ENCODE results near the gene EGLN1.

Gene EGLN1

DNA sequence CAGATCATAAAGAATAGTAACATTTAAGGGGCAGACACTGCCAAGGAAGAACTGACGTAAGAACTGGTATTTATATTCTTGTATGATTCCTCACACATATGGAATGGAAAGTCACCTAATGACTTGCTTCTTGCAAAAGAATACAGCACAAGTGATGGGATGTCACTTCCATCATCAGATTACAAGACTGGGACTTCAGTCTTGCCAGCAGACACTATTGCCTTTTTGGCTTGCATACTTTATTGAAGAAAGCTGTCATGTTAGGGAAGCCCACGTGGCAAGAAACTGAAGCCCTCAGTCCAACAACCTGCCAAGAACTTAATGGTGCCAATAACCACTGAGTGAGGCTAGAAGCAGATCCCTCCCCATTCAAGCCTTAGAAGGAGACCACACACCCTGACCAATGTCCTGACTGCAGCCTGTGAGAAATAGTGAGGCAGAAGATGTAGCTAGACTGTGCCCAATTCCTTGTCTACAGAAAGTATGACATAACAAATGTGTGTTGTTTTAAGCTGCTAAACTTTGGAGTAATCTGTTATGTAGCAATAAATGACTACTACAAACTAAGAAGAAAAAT lies 12.0 kb downstream of the EGLN1 start (continued):
- TF ChIP-seq ZBTB21 (tag by site-specific recombination; IDR thresholded peaks at IDR 0.05), result no peak
- TF ChIP-seq ZNF600 (tag by site-specific recombination; IDR thresholded peaks at IDR 0.05), result peak; percentile 87
- no peak for TF ChIP-seq ZNF416 (tag by site-specific recombination; IDR thresholded peaks at IDR 0.05)
- TF ChIP-seq ZNF585B (tag by site-specific recombination; IDR thresholded peaks at IDR 0.05), result no peak
- no peak for TF ChIP-seq GFI1B (tag by site-specific recombination; IDR thresholded peaks at IDR 0.05)
- TF ChIP-seq ZNF629 (tag by site-specific recombination; IDR thresholded peaks at IDR 0.05), result peak; percentile 53; the same call in 1 of the 2 replicates
- no peak for TF ChIP-seq ZFP69B (tag by site-specific recombination; IDR thresholded peaks at IDR 0.05)
- TF ChIP-seq MZF1 (tag by site-specific recombination; IDR thresholded peaks at IDR 0.05; ENCODE audit: borderline replicate concordance), result peak; percentile 41; the same call in 1 of the 2 replicates
- TF ChIP-seq ZNF23 (tag by site-specific recombination; IDR thresholded peaks at IDR 0.05; ENCODE audit: borderline replicate concordance), result no peak
- no peak for TF ChIP-seq ZNF658 (tag by site-specific recombination; IDR thresholded peaks at IDR 0.05)
- TF ChIP-seq ZNF311 (tag by site-specific recombination; IDR thresholded peaks at IDR 0.05; ENCODE audit: borderline replicate concordance), result no peak
- TF ChIP-seq ZSCAN30 (tag by site-specific recombination; IDR thresholded peaks at IDR 0.05), result 0 out of 2 replicates have a peak, but pooled peaks have one; percentile 12
- TF ChIP-seq ZNF791 (tag by site-specific recombination; IDR thresholded peaks at IDR 0.05), result no peak
- no peak for TF ChIP-seq ZNF830 (tag by site-specific recombination; IDR thresholded peaks at IDR 0.05; ENCODE audit: low read depth)
- no peak for TF ChIP-seq ZNF214 (tag by site-specific recombination; IDR thresholded peaks at IDR 0.05; ENCODE audit: borderline replicate concordance)
- no peak for TF ChIP-seq ZNF843 (tag by site-specific recombination; IDR thresholded peaks at IDR 0.05)
- TF ChIP-seq ZNF184 (tag by site-specific recombination; IDR thresholded peaks at IDR 0.05), result peak; percentile 15; the same call in 1 of the 2 replicates

DNA sequence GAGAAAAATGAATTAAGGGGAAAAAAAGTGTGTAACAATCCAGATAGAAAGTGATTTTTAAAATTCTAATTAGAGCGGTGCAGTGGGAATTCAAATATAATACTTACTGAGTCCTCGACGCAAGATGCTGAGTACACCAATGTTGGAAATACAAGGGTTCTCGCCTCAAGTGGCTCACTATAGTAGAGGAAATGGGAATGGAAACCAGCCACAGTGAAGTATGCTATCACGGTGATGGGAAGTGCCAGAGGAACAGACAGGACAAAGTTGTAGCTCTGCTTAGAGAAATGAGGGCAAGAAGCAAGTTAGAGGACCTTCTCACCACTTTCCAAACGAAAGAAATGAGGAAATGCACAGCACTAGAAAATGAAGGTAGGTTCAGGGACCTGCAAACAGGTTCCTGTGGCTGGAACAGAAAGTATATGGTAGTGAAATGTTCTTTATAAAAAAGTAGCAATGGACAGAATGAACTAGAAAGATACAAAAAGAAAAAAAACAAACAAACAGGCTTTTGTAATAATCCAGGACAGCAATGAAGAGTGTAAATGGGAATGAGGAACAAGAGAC lies 13.5 kb downstream of the EGLN1 start:
- TF ChIP-seq ZNF266 (tag by site-specific recombination; IDR thresholded peaks at IDR 0.05; ENCODE audit: low read depth), result no peak
- no peak for TF ChIP-seq TRIM28 (IDR thresholded peaks at IDR 0.05; ENCODE audit: borderline replicate concordance, low read length)
- TF ChIP-seq SCRT2 (tag by site-specific recombination; IDR thresholded peaks at IDR 0.05), result peak; percentile 97
- TF ChIP-seq ZNF366 (tag by site-specific recombination; conservative IDR thresholded peaks at IDR 0.05), result peak; percentile 42; the same call in 1 of the 2 replicates
- TF ChIP-seq HOXD13 (CRISPR knock-in tag; IDR thresholded peaks at IDR 0.05; ENCODE audit: borderline replicate concordance), result no peak
- TF ChIP-seq MZF1 (tag by site-specific recombination; IDR thresholded peaks at IDR 0.05; ENCODE audit: borderline replicate concordance), result no peak
- TF ChIP-seq ZNF610 (tag by site-specific recombination; IDR thresholded peaks at IDR 0.05; ENCODE audit: borderline replicate concordance), result no peak
- TF ChIP-seq PRDM1 (tag by site-specific recombination; IDR thresholded peaks at IDR 0.05), result peak; percentile 85
- no peak for TF ChIP-seq ZNF248 (tag by site-specific recombination; IDR thresholded peaks at IDR 0.05)
- no peak for TF ChIP-seq ZNF677 (tag by site-specific recombination; IDR thresholded peaks at IDR 0.05)
- TF ChIP-seq ZEB2 (tag by site-specific recombination; IDR thresholded peaks at IDR 0.05), result no peak
- TF ChIP-seq ZNF48 (tag by site-specific recombination; IDR thresholded peaks at IDR 0.05), result no peak
- TF ChIP-seq, protein P1, sequence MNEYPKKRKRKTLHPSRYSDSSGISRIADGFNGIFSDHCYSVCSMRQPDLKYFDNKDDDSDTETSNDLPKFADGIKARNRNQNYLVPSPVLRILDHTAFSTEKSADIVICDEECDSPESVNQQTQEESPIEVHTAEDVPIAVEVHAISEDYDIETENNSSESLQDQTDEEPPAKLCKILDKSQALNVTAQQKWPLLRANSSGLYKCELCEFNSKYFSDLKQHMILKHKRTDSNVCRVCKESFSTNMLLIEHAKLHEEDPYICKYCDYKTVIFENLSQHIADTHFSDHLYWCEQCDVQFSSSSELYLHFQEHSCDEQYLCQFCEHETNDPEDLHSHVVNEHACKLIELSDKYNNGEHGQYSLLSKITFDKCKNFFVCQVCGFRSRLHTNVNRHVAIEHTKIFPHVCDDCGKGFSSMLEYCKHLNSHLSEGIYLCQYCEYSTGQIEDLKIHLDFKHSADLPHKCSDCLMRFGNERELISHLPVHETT (tag by site-specific recombination; IDR thresholded peaks at IDR 0.05), result no peak
- TF ChIP-seq SALL2 (tag by site-specific recombination; IDR thresholded peaks at IDR 0.05; ENCODE audit: borderline replicate concordance), result no peak
- TF ChIP-seq SCRT1 (tag by site-specific recombination; IDR thresholded peaks at IDR 0.05; ENCODE audit: borderline replicate concordance), result peak; percentile 78
- Histone ChIP-seq H3K36me3 (ENCODE audit: control insufficient read depth in 2 of 2, insufficient read depth in 1 of 2, low read length in 2 of 2) (peaks cover 0 to 4% of the 10 kb centered on the region in 2 experiments; a peak in 1 of 3 replicates), H3K9me3 (ENCODE audit: control insufficient read depth, insufficient read depth, low read depth, low read length) (no peaks in the 10 kb centered on the region), H3K27ac (ENCODE audit: extremely low read depth, low read depth, low read length) (no peak overlapping the region), H3K4me1 (ENCODE audit: control insufficient read depth, insufficient read depth, low read length) (peaks cover 30% of the 10 kb centered on the region), H3K4me3 (ENCODE audit: low read depth, low read length) (no peak overlapping the region)
- CTCF ChIA-PET, result interaction anchor here (1.4 kb wide), 1 partner anchor 16 kb away, joined by 9 read pairs; no protein-coding TSS in a partner anchor
- POLR2A ChIA-PET, result interaction anchor here (1.3 kb wide), 1 partner anchor 11 kb away, joined by 3 read pairs; no protein-coding TSS in a partner anchor
